Breast epithelium (tissue), 3 donors: ENCODE data around the gene DDT.
"Not testable (repeated sequence)": the region's sequence is repeated elsewhere in the genome, so short reads cannot be mapped to it uniquely, and the experiment has no call there.

Source experiments
- POLR2AphosphoS5 ChIP-seq, 3 donors: sonication (generic); formaldehyde crosslinking; IDR thresholded peaks; one replicate each; pipeline ENCODE4 v1.6.1; 2017; ENCODE audit warnings: antibody characterized with exemption in 3 of 3
- TF ChIP-seq, protein P1 (sequence below), 3 donors: fragments of 450-650 bp; IDR thresholded peaks; one replicate each; pipeline ENCODE4 v1.5.1; 2016 to 2017; ENCODE audit warnings: antibody characterized with exemption in 3 of 3, mild to moderate bottlenecking in 3 of 3, moderate library complexity in 3 of 3

DNA sequence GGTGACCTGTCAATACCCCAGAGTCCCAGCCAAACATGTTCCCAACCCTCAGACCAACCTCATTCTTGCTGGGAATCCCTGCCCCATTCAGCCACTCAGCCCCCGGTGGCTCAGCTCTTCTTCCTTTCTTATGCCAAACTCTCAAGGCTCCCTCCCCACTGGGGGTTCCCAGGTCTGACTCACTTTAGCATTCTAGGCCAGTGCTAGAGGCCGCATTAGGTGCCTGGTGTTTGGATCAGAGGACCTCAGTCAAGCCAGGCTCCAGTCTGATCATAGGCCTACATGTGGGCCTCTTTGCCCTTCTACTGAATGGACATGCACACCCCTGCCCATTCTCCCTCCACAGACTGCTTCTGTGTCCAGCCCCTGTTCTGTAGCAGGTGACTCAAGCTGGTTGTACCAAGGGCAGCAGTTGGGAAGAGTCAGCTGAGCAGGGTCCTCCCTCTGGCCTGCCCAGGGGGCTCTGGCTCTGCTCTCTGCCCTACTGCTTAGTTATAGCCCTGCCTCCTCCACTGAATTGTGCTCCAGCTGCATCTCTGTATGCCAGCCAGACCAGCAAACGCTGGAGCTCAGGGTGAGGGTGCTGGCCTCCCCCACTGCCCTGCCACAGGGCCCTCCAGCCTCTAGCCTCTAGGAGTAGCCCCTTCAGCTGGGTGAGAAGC is 15.5 kb upstream of the DDT start:
- TF ChIP-seq, protein P1, sequence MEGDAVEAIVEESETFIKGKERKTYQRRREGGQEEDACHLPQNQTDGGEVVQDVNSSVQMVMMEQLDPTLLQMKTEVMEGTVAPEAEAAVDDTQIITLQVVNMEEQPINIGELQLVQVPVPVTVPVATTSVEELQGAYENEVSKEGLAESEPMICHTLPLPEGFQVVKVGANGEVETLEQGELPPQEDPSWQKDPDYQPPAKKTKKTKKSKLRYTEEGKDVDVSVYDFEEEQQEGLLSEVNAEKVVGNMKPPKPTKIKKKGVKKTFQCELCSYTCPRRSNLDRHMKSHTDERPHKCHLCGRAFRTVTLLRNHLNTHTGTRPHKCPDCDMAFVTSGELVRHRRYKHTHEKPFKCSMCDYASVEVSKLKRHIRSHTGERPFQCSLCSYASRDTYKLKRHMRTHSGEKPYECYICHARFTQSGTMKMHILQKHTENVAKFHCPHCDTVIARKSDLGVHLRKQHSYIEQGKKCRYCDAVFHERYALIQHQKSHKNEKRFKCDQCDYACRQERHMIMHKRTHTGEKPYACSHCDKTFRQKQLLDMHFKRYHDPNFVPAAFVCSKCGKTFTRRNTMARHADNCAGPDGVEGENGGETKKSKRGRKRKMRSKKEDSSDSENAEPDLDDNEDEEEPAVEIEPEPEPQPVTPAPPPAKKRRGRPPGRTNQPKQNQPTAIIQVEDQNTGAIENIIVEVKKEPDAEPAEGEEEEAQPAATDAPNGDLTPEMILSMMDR (IDR thresholded peaks at IDR 0.05) = not testable (repeated sequence)
- not testable (repeated sequence) for TF ChIP-seq POLR2AphosphoS5 (IDR thresholded peaks at IDR 0.05)
